ENCODE measurements around the gene SLC38A10.

The SLC38A10 gene

DNA sequence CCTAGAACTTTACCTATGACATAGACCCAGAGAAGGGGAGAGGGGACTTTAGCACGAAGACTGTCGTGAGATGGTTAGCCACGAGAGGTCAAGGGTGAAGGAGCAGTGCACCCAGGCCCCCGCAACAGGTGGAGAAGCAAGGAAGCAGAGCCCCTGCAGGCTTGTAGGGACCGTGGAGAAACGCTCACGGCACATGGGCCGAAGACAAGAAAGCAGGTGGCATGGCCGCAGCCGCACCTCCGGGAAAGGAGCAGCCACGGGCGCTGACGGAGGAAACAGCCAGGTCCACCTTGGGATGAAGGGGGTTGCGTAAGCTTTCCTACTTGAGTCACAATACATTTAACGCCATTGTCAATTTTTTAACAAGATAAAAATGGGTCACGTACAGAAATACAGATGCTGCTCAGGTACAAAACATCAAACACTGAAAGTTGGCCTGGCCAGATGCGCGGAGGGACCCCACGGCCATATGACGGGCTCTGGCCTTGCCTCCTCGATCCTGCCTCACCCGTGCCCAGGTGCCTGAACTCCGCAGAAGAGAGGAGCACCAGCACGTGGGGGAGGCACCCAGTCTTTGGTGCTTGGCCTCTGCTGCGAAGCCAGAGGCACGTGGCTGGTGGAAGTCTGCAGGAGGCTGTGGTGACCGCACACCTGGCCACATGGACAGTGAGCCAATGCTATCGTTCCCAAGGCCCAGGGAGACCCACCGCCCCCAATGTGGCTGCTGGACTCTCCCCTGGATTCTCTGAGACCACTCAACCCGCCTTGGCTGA is 21.2 kb downstream of the SLC38A10 start:
- no peak for DNase-seq

GRCh38 chr17:81272616-81273015 is 22.5 kb downstream of the SLC38A10 start:
- no peak for DNase-seq

DNA sequence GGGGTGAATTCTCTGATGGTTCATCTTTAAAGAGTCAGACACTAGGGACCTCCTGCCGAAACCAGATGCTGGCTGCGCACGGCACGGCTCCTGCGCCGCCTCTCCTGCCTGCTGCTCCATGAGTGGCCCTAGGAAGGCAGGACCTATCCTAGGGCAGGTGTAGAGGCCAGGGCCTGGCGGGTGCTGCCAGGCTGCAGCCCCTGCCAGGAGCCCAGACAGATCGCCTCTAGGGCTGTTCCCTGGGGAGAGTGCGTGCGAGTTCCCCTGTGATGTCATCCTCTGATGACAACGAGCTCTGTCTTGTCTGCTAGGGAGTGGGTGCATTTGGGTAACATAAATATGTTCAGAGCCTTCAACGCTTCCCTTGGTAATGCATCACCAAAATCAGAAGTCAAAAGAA is 23.9 kb downstream of the SLC38A10 start:
- DNase-seq: no peak

- DNase-seq: no peak
Measured at GRCh38 chr17:81270279-81270678, 24.8 kb downstream of the SLC38A10 start.

DNA sequence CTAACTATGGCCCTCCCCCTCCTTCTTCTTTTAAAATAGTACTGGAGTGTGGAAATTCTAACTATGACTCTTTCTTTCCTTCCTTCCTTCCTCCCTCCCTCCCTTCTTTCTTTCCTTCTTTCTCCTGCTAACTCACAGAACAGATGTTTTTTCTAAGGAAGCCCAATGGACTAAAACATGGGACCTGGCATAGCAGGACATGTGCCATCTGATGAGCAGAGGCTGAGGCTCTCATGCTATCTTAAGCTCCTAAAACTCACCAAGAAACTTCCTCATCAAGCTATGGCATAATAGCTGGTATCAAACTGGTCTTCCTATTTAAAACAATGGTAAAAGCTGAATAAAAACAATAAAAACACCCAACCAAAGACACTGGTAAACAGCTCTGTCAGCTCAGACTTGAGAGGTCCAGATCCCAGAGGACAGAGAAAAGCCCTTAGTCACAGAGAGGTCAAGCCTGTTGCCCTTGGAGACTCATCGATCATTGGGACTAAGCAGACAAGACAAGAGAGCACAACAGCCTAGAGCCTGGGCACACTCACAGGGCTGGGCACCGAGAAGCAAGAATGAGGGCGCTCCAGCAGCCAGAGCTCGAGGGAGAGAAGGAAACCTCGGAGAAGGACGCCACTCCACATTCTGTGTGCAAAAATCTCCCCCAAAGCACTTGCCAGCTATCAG is 27.6 kb downstream of the SLC38A10 start:
- DNase-seq: no peak

GRCh38 chr17:81265576-81265975 is 29.5 kb downstream of the SLC38A10 start:
- no peak for DNase-seq

- DNase-seq: no peak
Measured at GRCh38 chr17:81264640-81265039, 30.5 kb downstream of the SLC38A10 start.

DNA sequence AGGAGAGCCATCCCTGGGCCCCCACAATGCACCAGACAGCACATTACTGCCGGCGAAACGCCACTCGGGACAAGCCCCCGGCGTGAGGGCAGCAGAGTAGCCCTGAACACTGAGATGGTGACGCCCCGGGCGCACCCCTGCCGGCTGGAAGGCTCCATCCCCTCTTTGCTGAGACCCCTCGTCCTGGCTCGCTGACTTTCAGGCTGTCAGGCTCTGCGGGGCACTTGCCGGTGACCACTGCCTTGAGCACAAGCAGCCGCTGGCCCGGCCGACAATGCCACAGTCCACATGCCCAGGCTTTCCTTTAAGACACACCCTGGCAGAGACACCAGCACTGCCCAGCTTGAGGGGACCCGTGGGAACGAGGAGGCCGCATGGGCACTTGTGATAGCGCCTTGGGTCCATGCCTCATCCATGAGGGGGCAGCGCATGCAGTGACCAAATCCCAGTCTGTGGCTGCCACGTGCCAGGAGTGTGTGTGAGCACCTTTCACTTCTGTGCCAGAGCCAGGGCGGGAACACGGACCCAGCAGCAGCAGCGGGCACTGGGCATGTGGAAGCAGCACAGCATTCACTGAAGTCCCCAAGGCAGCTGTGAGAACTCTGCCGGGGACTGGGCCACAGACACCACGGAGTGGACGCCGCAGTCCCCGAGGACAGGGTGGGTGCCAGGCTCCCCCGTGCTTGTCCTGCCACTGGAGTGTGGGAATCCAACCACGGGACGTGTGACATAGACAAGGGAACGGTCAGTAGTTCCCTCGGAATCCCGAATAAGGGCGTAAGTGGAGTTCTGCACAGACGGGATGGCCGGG is 31.5 kb downstream of the SLC38A10 start:
- DNase-seq: no peak

DNA sequence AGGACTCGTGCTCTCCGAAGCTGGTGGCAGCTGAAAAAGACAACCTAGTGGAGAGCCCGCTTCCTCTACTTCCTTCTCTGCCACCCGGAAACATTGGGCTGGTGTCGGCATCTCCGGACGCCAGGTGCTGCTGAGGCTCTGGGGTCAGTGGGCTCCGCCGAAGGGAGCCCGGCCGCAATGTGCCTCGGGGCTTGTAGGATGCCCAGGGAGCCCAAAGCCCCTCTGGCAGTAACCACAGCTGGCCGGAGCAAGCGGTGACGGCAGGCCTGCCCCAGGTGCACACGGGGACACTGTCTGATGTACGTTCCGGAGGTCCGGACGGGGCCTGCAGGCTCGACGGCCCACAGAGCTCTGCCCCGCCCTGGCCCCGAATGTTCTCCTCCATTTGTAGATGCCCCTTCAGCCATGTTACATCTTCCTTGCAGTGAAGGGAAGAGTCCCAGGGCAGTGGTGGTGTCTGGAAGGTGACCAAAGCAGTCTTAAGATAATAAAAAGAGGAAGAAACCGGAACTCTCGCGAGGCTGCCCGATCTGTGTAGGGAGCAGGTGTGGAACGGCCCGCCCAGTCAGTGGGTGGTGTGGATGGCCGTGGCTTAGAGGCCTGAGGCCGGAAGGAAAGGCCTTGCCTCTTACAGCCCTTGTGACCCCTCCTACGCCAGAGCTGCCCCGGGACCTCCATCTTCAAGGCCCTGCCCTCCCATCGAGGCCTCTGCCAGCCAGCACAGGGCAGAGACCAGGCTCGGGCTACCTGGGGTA is 33.3 kb downstream of the SLC38A10 start:
- no peak for DNase-seq

DNA sequence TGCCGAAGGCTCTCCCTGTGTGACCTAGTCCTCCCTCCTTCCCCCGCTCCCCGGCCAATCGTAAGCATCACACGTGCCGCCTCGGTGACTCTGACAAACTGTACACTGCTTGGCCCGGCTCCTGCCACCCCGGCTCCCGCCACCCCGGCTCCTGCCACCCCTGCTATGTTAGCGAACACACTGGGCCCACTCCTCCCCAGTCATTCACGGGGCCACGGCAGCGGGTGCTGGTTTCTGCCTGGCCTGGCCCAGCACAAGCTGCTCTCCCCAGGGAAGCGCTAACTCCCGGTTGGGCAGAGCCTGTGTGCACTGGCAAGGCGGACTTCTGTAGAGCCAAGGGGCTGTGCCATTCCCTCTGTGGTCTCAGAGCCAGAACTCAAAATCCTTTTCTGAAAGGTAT is 34.0 kb downstream of the SLC38A10 start:
- DNase-seq: no peak

DNA sequence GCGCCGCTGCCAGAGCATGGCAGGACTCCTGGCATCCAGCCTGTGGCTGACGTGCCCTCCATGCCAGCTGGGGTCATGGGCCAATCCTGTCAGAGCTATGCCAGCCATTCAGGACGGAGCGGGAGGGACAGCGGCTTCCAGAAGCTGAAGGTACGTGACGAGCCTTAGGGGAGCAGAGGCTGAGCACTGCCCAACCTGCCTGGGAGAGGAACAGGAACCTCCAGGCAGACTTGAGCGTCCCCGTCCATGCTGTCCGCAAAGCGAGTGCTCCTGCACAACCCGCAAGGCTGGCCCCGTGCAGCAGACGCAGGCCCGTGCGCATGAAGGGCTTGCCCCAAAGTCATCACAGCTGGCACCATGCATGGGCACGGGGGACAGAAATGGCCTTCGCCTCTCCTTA is 34.5 kb downstream of the SLC38A10 start:
- DNase-seq: no peak

DNA sequence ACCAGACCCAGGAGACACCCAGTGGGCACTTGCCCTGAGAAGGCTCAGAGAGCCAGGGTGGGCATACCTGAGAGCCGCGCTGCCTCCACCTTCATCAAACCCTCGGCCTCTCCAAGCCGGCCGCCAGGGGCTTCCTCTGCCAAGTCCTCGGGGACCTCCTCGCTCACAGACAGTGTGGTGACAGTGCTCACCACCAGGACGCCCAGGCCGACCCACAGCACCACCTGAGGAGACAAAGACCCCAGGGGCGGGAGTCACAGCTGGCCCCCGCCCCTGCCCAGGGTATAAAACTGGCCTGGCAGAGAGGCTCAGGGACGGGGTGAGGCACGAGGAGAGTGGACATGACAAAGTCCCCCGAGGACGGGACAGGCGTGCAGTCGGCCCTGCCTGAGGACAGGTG is 34.9 kb downstream of the SLC38A10 start:
- no peak for DNase-seq

DNA sequence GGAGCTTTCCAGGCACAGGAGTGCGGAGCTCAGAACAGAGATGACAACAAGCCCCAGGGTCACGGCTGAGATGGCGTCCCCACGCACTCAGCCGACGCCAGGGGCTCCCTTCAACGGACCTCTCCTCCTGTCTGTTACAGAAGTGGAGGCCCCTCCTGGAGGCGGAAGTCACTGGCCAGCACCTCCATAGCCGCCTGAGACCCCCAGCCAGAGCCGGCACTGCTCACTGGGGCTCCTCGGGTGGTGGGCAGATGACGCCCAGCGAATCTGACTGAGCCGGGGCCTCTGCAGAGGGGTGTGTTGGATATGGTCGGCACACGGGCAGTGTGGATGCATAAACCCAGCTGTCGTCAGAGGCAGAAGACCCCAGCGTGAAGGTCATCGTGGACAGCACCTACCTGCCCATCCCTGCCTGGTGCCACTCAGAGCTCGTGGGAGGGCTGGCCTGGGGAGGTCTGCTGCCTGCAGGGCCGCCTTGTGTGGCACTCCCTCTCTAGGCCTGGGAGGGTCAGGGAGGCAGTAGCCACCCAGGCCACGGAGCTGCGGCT is 36.0 kb downstream of the SLC38A10 start:
- DNase-seq: no peak

DNA sequence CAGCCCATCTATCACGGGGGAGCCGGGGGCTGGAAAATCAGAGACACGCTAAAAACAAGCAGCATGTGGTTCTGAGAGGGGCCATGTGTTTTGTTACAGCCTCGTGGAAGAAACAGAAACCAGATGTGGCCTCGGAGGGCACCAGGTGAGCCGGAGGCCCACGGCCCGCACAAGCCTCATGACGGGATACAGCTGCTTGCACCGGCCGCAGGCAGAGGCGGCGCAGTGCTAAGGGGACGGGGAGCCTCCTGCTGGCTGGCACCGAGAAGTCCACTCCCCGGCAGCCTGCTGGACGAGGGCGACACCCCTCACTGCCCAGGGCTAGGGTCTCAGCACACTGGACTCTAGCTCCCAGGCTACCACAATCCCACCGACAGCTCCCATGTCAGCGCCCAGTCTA is 36.8 kb downstream of the SLC38A10 start:
- no peak for DNase-seq

DNA sequence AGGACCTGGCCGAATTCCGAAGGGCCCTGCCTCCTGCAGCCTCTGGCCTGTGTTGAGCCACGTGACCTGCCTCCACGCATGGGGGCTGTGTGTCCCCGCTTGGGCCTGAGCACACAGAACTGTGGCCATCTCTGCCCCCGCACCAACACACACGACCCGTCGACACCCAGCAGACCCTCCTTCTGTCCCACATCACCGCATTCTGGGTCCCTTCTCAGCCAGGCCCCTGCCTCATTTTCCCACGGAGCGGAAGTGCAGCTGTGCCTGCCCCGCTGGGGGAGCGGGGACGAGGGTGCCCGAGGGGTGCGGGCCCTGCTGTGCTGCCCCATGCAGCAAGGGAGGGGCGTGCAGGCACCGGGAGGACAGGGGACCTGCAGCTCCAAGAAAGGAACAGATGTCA is 37.6 kb downstream of the SLC38A10 start:
- no peak for DNase-seq

- DNase-seq: peak; percentile 60
Measured at GRCh38 chr17:81256616-81257015, 38.5 kb downstream of the SLC38A10 start.

- peak; percentile 49 for DNase-seq
Measured at GRCh38 chr17:81254955-81255717, 40.0 kb downstream of the SLC38A10 start.

DNA sequence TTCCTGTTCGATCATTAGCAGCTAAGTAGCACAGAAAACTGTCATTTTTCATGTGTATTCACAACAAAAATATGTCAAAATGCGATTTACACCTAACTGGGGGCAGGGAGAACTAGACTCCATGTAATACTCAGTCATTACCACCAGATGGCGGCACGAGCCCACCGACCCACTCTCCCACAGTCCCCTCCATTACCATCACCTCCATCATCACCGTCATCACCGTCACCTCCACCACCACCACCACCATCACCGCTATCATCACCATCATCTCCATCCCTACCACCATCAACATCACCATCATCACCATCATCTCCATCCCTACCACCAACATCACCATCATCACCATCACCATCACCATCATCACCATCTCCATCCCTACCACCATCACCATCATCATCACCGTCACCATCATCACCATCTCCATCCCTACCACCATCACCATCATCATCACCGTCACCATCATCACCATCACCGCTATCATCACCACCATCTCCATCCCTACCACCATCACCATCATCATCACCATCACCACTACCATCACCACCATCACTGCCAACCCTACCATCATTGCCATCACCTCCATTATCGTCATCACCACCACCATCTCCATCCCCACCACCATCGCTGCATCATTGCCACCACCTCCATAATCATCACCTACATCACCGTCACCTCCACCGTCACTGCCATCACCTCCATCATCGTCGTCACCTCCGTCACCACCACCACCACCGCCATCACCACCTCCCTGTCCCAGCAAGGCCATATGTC is 41.6 kb downstream of the SLC38A10 start:
- peak; percentile 36 for DNase-seq

- DNase-seq: no peak
Measured at GRCh38 chr17:81252987-81253329, 42.1 kb downstream of the SLC38A10 start.

DNA sequence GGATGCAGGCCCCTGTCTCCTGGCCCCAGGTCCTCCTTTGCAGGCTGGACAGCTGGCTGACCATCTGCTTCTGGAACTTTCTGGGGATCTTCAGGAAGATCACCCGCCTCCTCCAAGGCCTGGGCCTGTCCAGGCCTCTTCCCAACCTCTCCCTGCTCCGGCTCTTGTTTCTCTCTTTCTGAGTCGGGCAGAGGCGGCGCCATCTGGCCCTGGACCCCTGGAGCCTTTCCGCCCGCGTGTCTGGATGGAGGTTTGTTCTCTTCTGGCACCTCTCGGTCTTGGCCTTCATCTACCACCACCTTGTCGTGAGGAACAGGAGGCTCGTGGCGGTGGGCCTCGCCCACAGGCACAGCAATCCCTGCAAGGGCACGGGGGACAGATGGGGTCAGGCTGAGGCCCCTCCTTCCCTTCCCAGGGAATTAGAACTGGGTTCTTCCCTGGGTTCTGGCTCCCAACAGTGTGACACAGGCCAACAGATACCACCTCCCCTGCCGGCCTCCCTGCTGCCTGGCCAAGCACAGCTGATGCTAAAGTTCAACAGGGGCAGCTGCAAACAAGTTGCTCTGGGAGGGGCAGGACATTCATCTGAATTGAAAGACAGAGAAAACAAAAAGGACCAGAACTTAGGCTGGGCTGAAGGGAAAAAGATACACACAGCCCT is 42.7 kb downstream of the SLC38A10 start:
- DNase-seq: no peak

Data from kidney glomerular epithelial cell (primary cell).